Testis (tissue), 2 donors: Measurements from ENCODE around the gene PRDM8.

Experiments
- POLR2A ChIP-seq: fragments of 450-650 bp; IDR thresholded peaks from one replicate; pipeline ENCODE4 v1.6.1; 2017; ENCODE audit warnings: antibody characterized with exemption, mild to moderate bottlenecking, moderate library complexity
- TF ChIP-seq, protein P1 (sequence below), 3 experiments: fragments of 450-650 bp in 2 of 3; fragments of 200-600 bp in 1 of 3; sonication (generic) in 1 of 3; IDR thresholded peaks; one replicate each; pipeline ENCODE4 v1.5.1; 2016 to 2019; ENCODE audit warnings: antibody characterized with exemption in 3 of 3, mild to moderate bottlenecking in 2 of 3, moderate library complexity in 1 of 3

DNA sequence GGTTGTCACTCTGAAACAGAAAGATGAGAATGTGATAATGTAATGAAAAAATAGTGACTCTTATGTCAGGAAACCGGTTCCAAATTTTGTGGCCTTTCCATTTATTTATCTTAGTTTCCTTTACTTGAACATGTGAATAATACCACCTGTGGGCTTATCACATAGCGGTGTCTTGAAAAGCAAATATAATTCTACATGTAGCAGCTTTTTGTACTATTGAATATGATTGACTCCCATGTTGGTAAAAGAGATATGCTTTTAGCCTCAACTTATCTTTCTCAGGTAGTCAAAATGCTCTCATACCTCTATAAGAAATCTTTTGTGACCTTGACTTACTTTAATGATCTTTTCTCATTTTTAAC, 12.0 kb downstream of the PRDM8 start:
- TF ChIP-seq, protein P1, sequence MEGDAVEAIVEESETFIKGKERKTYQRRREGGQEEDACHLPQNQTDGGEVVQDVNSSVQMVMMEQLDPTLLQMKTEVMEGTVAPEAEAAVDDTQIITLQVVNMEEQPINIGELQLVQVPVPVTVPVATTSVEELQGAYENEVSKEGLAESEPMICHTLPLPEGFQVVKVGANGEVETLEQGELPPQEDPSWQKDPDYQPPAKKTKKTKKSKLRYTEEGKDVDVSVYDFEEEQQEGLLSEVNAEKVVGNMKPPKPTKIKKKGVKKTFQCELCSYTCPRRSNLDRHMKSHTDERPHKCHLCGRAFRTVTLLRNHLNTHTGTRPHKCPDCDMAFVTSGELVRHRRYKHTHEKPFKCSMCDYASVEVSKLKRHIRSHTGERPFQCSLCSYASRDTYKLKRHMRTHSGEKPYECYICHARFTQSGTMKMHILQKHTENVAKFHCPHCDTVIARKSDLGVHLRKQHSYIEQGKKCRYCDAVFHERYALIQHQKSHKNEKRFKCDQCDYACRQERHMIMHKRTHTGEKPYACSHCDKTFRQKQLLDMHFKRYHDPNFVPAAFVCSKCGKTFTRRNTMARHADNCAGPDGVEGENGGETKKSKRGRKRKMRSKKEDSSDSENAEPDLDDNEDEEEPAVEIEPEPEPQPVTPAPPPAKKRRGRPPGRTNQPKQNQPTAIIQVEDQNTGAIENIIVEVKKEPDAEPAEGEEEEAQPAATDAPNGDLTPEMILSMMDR (IDR thresholded peaks at IDR 0.05) = no peak
- TF ChIP-seq POLR2A = no peak
